ENCODE measurements around the gene DHX8.

GRCh38 chr17:43490621-43491020 is 6.8 kb downstream of the DHX8 start:
- TF ChIP-seq EZH2 (IDR thresholded peaks at IDR 0.05; ENCODE audit: low read length, missing control alignments) (no peak), CTCF (conservative IDR thresholded peaks at IDR 0.05 in 1 of 2, IDR thresholded peaks at IDR 0.05 in 1 of 2; ENCODE audit: low read depth in 1 of 2, low read length in 2 of 2) (no peak)
